Stimulated activated CD8-positive, alpha-beta memory T cell treated with anti-CD3 and anti-CD28 coated beads, Interleukin-7, amount 100 ng/mL, for 48 hours (primary cell): Measurements from ENCODE around the gene FPGS.

Experiments
- DNase-seq, 2 donors: peaks; one replicate each; pipeline ENCODE4 v3.0.0-alpha.2; 2020; ENCODE audit warnings: low read depth in 1 of 2; ENCODE audit errors: extremely low read depth in 1 of 2

FPGS gene

GRCh38 chr9:127786773-127787104 is 15.9 kb upstream of the FPGS start:
- no peak for DNase-seq

DNA sequence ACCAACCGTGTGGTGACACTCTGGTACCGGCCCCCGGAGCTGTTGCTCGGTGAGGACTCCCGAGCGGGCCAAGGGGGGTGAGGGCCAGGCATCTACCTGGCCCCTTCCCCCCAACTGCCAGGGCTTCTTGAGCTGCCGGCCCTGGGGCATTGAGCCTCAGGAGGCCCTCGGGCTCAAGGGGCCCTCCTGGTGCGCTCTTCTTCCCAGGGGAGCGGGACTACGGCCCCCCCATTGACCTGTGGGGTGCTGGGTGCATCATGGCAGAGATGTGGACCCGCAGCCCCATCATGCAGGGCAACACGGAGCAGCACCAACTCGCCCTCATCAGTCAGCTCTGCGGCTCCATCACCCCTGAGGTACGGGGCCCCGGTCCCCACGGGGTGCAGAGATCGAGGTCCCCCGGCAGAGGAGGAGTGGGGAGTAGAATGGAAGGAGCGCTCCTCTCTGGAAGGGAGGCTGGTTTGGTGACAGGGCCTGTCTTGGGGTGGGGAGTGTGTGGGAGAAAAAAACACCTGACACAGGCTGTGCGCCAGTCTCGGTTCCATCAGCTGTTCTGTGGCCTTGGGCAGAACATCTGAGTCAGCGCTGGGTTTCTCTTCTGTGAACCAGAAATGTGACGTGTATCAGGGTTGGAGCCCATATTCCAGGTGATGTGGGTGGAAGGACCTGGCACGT is 14.2 kb upstream of the FPGS start:
- DNase-seq: peak; percentile 46 to 79

GRCh38 chr9:127789179-127789578 is 13.5 kb upstream of the FPGS start:
- DNase-seq: no peak

- no peak for DNase-seq
These were observed 12.4 kb upstream of the FPGS start for GRCh38 chr9:127790094-127790855.

GRCh38 chr9:127791085-127791484 is 11.6 kb upstream of the FPGS start:
- no peak for DNase-seq

- DNase-seq: no peak
These were observed 10.2 kb upstream of the FPGS start for GRCh38 chr9:127792417-127793031.

DNA sequence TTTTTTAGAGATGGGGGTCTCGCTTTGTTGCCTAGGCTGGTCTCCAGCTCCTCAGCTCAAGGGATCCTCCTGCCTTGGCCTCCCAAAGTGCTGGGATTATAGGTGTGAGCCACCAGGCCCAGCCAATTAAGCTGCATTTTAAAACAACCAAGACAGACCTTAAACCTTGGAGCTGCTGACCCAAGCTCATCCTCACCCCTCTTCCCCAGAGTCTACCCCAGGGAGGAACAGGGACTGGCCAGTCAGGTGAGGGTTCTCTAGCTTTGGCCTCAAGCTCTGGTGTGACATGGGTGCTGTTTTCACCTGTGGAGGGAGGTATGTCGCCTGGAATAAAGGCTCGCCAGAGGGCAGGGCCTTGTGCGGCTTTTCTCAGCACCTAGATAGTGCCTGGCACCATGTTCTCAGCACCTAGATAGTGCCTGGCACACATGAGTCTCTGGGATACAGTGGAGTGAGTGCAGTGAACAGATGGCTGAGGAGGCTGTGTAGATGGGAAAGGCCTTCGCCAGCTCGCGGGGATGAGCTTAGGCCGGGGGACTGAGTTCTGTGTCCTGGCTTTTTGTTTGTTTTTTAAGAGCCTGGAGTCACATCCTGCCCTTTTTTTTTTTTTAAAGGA is 9.5 kb upstream of the FPGS start:
- DNase-seq: no peak

DNA sequence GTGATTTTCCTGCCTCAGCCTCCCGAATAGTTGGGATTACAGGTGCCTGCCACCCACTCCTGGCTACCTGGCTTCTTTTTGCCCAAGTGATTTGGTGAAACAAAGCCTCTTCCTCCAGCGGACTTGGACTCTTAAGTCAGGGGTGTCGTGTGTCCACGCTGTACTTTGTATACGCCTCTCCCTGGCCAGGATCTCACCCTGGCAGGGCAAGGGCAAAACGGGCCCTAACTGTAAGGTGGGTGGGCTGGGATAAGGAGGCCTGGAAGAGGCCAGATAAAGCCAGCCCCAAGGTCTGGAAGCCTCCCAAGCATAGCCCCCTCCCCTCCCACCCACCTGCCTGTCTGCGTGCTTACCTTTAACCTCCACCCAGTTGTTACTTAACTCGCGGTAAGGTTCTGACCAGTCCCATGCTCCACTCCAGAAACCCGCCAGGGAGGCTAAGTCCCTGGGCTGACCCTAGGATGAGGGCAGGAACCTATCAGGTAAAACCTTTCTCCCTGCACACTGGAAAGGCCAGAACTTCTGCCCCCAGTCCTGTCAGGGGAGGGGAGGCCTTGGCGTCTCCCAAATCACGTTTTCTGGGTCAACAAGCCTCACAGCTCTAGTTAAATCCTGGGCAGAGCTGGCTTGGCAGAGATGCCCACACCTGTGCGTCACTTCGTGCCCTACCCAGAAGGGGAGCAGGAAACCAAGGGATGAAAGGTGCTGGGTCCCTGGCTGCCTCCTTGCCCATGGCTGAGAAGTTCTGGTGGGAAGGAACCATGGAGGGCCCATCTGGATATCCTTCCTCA is 8.5 kb upstream of the FPGS start:
- no peak for DNase-seq

DNA sequence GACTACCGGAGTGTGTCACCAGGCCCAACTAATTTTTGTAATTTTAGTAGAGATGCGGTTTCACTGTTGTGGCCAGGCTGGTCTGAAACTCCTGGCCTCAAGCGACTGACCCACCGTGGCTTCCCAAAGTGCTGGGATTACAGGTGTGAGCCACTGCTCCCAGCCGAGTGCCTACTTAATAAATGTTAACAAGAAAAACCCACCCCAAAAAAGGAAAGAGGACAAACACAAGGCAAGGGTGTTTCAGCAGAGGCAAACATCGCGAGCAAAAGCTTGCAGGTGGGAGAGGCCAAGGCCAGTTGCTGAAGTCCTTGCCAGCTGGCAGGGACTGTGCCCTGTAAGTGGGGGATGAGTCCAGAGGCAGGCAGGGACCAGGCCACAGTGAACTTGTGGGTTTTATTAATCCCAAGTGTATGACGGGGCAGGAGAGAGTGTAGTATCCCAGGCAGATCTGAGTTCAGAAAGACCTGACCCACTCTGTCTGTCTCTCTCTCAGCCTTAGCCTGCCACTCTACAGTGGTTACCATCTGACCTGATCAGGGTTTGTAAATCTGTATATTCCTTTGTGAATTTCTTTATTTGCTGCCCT is 6.4 kb upstream of the FPGS start:
- no peak for DNase-seq

DNA sequence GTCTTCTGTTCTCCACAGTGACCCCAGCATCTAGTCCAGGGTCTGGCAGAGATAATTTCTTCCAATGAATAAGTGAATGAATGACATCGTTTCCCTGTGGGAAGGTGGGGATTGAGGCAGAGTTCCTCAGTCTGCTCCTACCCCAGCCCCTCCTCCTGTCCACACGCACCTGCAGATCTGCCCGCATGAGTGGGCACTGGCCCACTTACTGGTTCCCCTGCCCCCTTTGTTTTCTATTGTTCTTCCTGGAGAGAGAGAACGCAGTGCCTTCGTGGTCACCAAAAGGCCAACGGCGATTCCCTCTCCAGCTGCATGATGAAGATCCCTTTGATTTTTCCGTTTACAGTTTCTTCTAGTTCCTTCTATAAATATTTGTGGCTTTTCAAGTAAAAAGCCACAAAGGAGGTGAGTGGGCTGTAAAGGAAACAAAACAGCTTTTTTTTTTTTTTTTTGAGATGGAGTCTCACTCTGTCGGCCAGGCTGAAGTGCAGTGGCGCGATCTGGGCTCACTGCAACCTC is 5.8 kb upstream of the FPGS start:
- no peak for DNase-seq

GRCh38 chr9:127801955-127802575 is 617 bp upstream of the FPGS start:
- DNase-seq: no peak

DNA sequence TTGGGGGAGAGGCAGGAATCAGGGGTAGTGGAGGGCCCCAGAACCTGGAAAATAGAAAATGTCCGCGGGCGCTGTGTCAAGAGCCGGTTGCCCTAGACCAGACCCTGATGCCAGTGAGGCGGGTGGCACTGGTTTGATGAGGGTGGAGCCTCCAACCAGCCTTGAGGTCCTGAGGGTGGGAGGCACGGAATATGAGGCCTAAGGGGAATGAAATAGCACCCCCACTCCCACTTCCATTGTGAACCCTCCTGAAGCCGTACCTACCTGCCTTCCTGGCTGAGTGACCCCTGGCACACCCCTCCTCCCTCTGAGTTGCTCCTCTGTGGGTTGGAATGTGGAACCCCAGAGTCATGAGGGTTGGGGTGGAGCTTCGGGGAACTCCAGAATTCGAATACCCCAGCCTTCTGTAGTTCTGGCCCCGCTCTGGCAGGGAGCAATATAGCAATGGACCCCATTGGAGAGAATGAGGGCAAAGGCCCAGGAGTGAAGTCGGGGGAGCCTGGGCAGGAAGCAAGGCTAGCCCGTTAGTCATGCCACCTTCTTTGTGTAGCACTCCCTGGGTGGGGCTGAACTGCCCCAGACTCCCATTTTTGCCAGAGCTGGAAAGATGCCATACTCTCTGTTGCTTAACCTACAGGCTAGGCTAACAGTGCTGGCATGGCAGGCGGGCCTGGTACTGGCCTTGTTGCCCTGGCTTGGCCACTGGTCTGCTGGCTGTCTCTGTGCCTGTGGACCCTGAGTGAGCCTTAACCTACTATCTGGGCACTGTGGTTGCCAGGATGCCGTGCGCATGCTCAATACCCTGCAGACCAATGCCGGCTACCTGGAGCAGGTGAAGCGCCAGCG is 1.0 kb downstream of the FPGS start:
- no peak for DNase-seq

DNA sequence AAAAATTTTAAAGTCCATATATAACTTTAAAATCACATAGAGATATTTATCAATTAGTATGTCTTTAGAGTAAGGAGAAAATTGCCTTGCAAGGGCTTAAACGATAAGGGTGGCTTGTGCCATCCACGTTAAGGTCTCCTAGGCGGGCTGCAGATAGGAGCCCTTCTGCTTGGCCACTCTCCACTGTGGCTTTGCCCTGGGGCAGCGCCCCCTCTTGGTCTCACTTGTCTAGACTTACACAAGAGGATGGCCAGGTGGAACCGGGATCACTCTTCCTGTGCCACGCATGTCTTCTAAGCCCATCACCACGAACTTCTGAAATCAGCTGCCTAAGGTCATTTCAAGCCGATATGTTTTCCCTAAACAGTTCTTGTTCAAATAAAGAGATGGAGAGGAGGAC is 2.9 kb downstream of the FPGS start:
- no peak for DNase-seq

DNA sequence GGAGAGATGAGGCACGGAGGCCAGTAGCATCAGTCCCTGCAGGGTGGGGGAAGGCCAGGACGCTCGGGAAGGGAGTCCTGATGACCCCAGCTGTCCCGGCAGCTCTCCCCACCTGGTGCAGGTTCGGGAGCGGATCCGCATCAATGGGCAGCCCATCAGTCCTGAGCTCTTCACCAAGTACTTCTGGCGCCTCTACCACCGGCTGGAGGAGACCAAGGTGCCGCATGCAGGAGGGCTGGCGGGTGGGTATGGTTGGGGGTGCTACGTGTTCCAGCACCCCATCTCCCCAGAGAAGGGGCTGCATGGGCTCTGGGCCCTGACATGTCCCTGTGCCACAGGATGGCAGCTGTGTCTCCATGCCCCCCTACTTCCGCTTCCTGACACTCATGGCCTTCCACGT is 4.2 kb downstream of the FPGS start:
- no peak for DNase-seq

- no peak for DNase-seq
These were observed 5.8 kb downstream of the FPGS start for GRCh38 chr9:127808347-127809001.

- no peak for DNase-seq
These were observed 6.4 kb downstream of the FPGS start for GRCh38 chr9:127809002-127809539.

DNA sequence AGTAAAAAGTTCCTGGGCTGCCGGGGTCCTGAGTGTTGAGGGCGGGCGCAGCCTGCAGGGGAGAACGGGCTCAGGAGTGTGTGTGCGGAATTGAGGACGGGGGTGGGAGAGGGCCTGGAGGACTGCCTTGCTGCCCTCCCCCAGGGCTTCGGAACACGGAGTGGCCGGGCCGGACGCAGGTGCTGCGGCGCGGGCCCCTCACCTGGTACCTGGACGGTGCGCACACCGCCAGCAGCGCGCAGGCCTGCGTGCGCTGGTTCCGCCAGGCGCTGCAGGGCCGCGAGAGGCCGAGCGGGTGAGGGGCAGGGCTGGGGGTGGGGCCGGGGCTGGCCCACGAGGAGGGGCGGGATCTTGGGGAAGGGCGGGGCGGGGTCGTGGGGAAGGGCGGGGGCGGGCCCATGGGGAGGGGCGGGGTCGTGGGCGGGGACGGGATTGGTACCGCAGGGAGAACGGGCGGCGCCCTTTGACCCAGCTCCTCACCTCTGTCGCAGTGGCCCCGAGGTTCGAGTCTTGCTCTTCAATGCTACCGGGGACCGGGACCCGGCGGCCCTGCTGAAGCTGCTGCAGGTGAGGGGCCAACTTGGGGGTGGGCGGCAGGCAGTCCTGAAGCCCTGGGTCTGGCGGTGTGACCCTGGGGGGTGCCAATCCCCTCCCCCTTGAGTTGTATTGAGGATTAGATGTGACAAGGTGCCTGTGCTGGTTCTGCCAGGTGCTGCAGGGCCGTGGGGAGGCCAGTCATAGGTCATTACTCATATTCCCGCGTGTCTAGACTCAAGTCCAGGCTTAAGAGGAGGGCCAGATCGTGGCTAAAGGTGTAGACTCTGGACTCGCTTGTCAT is 7.1 kb downstream of the FPGS start:
- no peak for DNase-seq
